ENCODE measurements around the gene MEG3. TPM values are rescaled to one million over a fixed set of nuclear protein-coding genes. Genes with fewer than 3 reads are reported as not detected.

Gene MEG3
- total RNA-seq, 2 donors from 2014 or later, result 5.3 to 15.3 TPM

GRCh38 chr14:100802766-100803165 lies 23.2 kb upstream of the MEG3 start:
- WGBS, 2 experiments (ENCODE audit: insufficient coverage in 1 of 2, insufficient read length in 1 of 2), result 91 to 96% methylated on average over 4 to 5 of the region's 5 CpGs
- Histone ChIP-seq H3K4me3 (ENCODE audit: low read length) (no peak overlapping the region), H3K27me3 (ENCODE audit: control insufficient read depth, insufficient read depth, low read length, poor library complexity, severe bottlenecking) (no peaks in the 10 kb centered on the region), H3K36me3 (ENCODE audit: control insufficient read depth, insufficient read depth, low read length) (no peaks in the 10 kb centered on the region), H3K9ac (ENCODE audit: extremely low read depth, low read length, poor library complexity, severe bottlenecking) (no peak overlapping the region), H3K4me1 (ENCODE audit: control insufficient read depth, insufficient read depth, low read length) (no peaks in the 10 kb centered on the region), H3K9me3 (ENCODE audit: control insufficient read depth, low read length) (peaks cover 7% of the 10 kb centered on the region), H3K27ac (ENCODE audit: low read depth, low read length) (no peak overlapping the region)
- no peaks in the 10 kb centered on the region for H3K36me3 Mint-ChIP-seq (ENCODE audit: low read depth)
- H3K4me1 Mint-ChIP-seq, result peaks cover 7% of the 10 kb centered on the region
- H3K27me3 Mint-ChIP-seq (ENCODE audit: insufficient read depth), result no peaks in the 10 kb centered on the region
- no peak for DNase-seq
- no peak for TF ChIP-seq CTCF (conservative IDR thresholded peaks at IDR 0.05)
- H3K4me3 Mint-ChIP-seq, result no peak overlapping the region
- H3K9me3 Mint-ChIP-seq, result peaks cover 10% of the 10 kb centered on the region
- no peak overlapping the region for H3K27ac Mint-ChIP-seq

- Mint-ChIP-seq H3K9me3 (peaks cover 15% of the 10 kb centered on the region), H3K27ac (no peak overlapping the region), H3K27me3 (ENCODE audit: insufficient read depth) (no peaks in the 10 kb centered on the region), H3K4me3 (no peak overlapping the region), H3K36me3 (ENCODE audit: low read depth) (no peaks in the 10 kb centered on the region), H3K4me1 (peaks cover 7% of the 10 kb centered on the region)
- Histone ChIP-seq H3K36me3 (ENCODE audit: control insufficient read depth, insufficient read depth, low read length) (no peaks in the 10 kb centered on the region), H3K4me1 (ENCODE audit: control insufficient read depth, insufficient read depth, low read length) (no peaks in the 10 kb centered on the region), H3K27ac (ENCODE audit: low read depth, low read length) (no peak overlapping the region), H3K9ac (ENCODE audit: extremely low read depth, low read length, poor library complexity, severe bottlenecking) (no peak overlapping the region), H3K27me3 (ENCODE audit: control insufficient read depth, insufficient read depth, low read length, poor library complexity, severe bottlenecking) (no peaks in the 10 kb centered on the region), H3K9me3 (ENCODE audit: control insufficient read depth, low read length) (peaks cover 12% of the 10 kb centered on the region), H3K4me3 (ENCODE audit: low read length) (no peak overlapping the region)
- TF ChIP-seq CTCF (conservative IDR thresholded peaks at IDR 0.05), result no peak
- WGBS, 2 experiments (ENCODE audit: insufficient coverage in 1 of 2, insufficient read length in 1 of 2), result 76 to 89% methylated on average over 5 to 8 of the region's 8 CpGs
- DNase-seq, result no peak
Measured at GRCh38 chr14:100803226-100803625, 22.7 kb upstream of the MEG3 start.

- Histone ChIP-seq H3K9me3 (ENCODE audit: control insufficient read depth, low read length) (peaks cover 16% of the 10 kb centered on the region), H3K9ac (ENCODE audit: extremely low read depth, low read length, poor library complexity, severe bottlenecking) (no peak overlapping the region), H3K4me1 (ENCODE audit: control insufficient read depth, insufficient read depth, low read length) (no peaks in the 10 kb centered on the region), H3K27ac (ENCODE audit: low read depth, low read length) (no peak overlapping the region), H3K4me3 (ENCODE audit: low read length) (no peak overlapping the region), H3K36me3 (ENCODE audit: control insufficient read depth, insufficient read depth, low read length) (no peaks in the 10 kb centered on the region), H3K27me3 (ENCODE audit: control insufficient read depth, insufficient read depth, low read length, poor library complexity, severe bottlenecking) (no peaks in the 10 kb centered on the region)
- Mint-ChIP-seq H3K9me3 (peaks cover 19% of the 10 kb centered on the region), H3K27ac (no peak overlapping the region), H3K36me3 (ENCODE audit: low read depth) (peaks cover 3% of the 10 kb centered on the region), H3K4me1 (peaks cover 7% of the 10 kb centered on the region), H3K27me3 (ENCODE audit: insufficient read depth) (no peaks in the 10 kb centered on the region), H3K4me3 (no peak overlapping the region)
- WGBS, 2 experiments (ENCODE audit: insufficient coverage in 1 of 2, insufficient read length in 1 of 2), result 93 to 97% methylated on average over 6 to 14 of the region's 14 CpGs
- DNase-seq, result no peak
- TF ChIP-seq CTCF (conservative IDR thresholded peaks at IDR 0.05), result no peak
Measured at GRCh38 chr14:100803676-100804075, 22.2 kb upstream of the MEG3 start.
